ENCODE data around the gene ARL5C.

DNA sequence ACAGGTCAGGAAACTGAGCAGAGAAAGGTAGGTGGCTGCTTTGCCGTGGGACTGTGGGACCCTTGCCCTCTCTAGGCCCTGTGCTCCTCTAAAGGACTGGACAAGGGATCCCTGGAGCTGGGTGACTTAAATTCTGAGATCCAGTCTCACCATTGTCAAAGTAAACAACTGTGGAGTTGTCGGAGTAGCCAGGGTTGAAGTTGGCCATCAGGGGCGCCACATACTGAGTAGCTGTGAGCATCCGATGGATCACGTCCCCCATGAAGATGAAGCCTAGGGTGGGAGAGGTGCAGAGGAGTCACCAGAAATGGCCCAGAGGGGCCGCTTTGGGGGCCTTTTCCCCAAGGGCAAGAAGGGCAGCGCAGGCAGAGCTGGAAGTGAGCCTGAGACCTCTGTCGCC, 58.0 kb downstream of the ARL5C start:
- TF ChIP-seq TAF1 (IDR thresholded peaks at IDR 0.05; ENCODE audit: borderline replicate concordance, insufficient read depth, low read length), result no peak
- no peak for TF ChIP-seq POLR2AphosphoS5 (IDR thresholded peaks at IDR 0.05; ENCODE audit: low read depth, low read length)
- TF ChIP-seq SIN3A (IDR thresholded peaks at IDR 0.05; ENCODE audit: borderline replicate concordance, insufficient read depth, low read length), result no peak

Measured in PFSK-1 (cell line).